HG03135 (cell line): Measurements from ENCODE around the gene KCNIP3.
"Not testable (repeated sequence)": the region's sequence is repeated elsewhere in the genome, so short reads cannot be mapped to it uniquely, and the experiment has no call there.

ENCODE experiments used
- ATAC-seq: cut with Tn5 transposase; IDR thresholded peaks from one replicate; pipeline ENCODE4 v1.9.1; 2021; ENCODE audit warnings: mild to moderate bottlenecking, moderate library complexity; ENCODE audit not compliant: unreplicated experiment

KCNIP3 gene

GRCh38 chr2:95356821-95357700, 59.9 kb downstream of the KCNIP3 start:
- no peak for ATAC-seq

GRCh38 chr2:95357717-95358280, 60.7 kb downstream of the KCNIP3 start:
- no peak for ATAC-seq

DNA sequence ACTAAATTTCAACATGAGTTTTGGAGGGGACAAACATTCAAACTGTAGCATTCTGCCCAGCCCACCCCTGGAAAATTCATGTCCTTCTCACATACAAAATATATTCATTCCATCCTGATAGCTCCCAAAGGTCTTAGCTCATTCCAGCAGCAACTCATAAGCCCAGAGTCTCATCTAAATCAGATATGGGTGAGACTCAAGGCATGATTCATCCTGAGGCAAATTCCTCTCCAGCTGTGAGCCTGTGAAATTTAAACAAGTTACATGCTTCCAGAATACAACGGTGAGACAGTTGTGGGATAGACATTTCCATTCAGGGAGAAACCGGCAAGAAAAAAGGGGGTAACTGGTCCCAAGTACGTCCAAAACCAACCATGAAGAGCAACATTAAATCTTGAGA, 61.9 kb downstream of the KCNIP3 start:
- no peak for ATAC-seq

DNA sequence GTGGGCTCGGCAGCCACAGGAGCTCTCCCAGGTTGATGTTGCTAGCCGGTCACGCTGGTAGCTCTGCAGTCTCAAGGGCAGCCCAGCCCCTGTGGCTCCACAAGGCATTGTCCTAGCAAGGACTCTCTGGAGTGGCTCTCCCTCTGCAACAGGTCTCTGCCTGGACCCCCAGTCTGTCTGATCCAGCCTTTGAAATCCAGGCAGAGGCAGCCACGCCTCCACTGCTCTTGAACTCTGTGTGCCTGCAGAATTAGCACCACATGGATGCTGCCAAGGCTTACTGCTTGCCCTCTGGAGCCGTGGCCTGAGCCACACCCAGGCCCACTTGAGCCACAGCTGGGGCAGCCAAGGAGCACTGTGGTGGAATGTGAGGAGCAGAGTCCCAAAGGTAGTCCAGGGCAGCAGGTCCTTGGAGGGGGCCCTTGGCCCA, 62.4 kb downstream of the KCNIP3 start:
- ATAC-seq, result no peak

- ATAC-seq, result no peak
Observed at GRCh38 chr2:95361216-95361980, 64.3 kb downstream of the KCNIP3 start.

DNA sequence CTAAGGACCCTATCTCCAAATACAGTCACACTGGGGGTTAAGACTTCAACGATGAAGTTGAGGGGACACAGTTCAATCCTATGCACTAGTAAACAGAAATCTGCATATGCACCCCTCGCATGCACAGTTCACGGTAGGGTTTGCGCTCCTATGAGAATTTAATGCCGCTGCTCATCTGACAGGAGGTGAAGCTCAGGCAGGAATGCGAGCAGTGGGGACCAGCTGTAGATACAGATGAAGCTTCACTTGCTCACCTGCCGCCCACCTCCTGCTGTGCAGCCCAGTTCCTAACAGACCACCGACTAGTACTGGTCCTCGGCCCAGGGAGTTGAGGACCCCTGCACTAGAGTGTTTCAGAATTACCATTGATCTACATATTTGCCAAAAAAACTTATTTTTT, 65.3 kb downstream of the KCNIP3 start:
- no peak for ATAC-seq

DNA sequence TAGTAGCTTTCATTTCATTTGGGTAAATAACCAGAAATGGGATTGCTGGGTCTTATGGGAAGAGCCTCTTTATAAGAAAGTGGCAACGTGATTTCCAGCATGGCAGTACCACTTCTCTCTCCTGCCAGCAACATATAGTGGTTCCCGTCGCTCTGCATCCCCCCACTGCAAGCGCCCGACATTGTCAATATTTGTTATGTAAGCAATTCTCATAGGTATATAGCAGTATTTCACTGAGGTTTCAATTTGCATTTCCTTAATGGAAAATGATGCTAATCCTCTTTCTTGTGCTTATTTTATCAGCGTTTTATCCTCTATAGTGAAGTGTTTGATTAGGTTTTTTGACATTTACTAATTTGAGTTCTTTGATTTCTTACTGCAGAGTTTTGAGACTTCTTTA, 69.4 kb downstream of the KCNIP3 start:
- ATAC-seq, result no peak

DNA sequence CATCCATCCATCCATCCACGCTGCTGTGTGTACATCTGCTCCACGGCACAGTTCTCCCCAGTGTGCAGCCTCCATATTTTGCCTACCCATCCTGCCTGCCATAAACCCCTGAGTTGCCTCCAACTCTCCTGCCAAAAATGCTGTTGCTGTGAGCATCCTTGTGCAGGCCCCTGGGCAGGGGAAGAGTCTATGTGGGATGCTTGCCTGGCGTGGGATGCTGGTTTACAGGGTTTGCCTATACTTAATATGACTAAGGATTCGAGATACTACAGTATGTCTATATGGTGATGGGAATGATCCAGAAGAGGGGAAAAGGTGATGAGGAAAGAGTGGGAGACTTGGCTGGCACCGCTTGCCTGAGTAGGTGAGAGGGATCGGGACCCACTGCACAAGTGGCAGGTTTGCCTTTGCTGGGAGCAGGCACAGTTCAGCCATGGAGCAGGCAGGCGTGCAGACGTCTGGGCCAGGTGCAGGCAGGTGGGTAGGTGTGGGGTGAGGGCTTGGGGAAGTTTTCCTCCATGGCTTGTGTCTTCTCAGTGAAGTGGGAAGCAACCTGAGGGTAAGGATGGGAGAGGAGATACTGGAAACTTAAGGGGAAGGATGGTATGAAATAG, 75.2 kb downstream of the KCNIP3 start:
- ATAC-seq, result no peak

- ATAC-seq, result no peak
Observed at GRCh38 chr2:95372845-95373244, 75.7 kb downstream of the KCNIP3 start.

- ATAC-seq, result no peak
Observed at GRCh38 chr2:95374029-95374428, 76.9 kb downstream of the KCNIP3 start.

GRCh38 chr2:95374451-95374920, 77.3 kb downstream of the KCNIP3 start:
- ATAC-seq, result no peak

DNA sequence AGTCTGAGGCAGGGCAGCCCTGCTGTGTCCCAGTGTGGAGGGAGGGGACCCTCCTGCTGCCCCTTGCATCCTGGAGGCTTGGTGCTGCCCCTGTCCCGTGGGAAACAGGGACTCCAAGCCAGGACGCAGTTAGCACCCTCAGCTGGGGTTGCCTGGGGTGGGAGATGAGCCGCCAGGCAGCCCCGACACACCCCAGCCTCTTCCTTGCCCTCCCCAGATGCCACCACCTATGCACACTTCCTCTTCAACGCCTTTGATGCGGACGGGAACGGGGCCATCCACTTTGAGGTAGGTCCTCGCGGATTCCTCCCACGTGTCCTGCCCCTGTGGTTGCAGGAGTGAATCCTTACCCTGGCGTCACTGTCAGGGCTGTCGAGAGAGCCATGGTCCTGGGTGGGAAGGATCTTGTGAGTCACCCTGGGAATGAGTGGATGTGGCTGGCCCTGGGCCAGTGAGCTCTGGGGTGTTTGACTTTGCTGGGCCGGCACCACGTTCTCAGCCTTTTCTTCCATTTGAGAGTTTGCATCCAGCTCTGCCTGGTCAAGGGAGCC, 77.8 kb downstream of the KCNIP3 start:
- ATAC-seq, result no peak

DNA sequence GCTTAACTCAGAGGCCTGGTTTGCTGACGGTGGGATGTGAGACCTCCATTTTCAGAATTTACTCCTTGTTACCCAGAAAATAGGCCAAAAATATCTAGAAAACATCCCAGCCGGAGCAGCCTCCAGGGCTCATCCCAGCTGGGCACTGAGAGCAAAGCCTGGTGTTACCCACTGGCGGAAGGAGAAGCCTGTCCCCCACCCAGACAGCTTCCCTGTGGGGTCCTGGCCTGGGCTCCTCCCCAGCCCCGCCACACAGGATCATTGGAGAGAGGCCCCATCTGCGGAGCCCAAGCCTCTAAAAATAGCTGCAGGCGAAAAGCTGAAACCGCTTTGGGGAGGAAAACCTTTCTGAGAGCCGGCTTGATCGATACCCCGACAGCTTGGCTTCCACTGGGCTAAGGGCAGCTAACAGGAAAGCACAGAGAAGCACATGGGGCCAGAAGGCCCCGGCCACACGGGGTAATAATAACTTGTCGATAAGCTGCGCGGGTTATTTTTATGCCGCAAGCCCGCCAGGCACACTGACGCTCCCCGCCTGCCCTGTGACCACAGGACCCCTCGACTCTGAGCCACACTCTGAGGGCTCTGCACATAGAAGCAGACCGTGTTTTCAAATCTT, 78.5 kb downstream of the KCNIP3 start:
- no peak for ATAC-seq

DNA sequence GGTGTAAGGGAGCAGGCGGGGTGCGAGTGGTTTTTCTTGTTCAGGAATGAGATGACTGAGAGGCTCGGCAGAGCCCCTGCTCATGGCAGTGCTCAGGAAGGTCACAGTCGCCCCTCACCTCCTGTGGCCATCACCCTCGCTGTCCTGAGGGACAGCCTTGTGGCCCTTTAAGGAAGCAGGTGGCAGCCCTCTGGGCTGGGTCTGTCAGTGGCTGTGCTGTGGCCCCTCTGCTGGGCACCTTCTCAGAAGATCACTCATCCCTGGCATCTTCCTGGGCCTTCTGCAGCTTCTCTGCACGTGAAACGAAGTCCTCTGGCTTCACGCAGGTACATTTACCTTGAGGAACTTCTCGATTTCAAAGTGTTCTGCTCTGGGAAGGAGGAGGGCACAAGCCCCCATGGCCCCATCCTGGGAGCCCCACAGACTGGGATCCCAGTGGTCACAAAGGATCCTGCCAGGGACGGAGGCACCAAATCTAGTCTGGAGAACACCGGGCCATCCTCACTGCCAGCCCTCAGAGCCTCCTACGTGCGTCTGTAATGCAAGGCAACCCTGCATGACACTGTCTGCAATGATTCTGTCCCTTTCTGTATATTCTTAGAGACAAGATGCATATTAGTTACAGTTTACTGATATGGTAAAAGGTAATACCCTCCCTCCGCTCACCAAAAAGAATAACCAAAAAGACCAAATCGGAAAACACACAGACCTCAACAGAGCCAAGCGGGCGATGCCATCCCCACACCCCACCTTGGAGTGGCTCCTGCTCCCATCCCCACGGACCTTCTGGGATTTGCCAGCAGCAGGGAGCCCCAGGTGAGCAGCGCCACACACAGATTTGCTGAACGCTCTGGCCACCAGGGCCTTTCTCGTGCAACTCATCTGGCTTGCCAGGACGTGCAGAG, 79.4 kb downstream of the KCNIP3 start:
- ATAC-seq, result no peak

DNA sequence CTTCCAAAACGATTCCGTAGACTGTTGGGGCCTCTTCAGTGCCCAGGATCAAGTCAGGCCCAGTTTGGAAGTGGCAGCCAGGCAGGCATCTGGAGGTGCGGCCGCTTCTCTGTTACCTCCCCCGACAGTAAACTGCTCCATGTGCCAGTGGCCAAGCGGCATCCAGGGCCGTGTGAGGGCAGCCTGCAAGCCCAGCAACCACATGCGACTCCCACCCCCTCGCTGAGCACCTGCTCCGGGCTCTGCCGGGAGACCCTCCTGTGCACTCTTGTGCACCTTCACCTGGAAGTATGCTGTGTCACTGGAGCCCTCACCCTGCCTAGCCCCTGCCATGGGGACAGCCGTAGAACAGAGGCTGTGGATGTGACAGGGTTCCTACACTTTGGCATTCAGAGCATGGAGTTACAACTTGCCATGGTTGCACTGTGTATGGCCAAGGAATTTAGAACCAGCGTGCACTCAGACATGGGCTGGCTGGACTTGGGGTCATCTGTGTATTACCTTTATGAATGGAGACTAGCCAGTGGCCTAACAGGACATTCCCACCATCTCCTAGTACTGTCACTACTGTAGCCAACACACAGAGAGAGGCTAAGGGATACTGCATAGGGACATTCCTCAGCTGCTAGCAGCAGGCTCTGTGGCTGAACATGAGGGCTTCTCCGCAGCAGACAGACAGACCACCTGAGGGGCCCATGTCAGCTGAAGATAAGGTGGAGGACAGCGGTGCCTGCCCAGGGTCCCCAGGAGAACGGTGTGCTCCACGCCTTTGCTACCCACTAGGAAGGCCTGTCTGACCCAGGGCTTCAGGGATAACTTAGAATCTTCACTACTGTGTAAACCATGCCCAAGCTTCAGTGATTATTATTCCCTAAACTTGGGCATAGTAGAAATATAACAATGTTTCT, 80.3 kb downstream of the KCNIP3 start:
- ATAC-seq, result no peak

DNA sequence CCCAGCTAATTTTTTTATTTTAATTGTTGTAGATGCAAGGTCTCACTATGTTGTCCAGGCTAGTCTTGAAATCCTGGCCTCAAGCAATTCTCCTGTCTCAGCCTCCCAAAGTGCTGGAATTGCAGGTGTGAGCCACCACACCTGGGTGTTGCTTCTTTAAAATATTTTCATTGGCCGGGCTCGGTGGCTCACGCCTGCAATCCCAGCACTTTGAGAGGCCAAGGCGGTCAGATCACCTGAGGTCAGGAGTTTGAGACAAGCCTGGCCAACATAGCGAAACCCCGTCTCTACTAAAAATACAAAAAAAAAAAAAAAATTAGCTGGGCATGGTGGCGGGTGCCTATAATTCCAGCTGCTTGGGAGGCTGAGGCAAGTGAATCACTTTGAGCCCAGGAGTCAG, 81.1 kb downstream of the KCNIP3 start:
- not testable (repeated sequence) for ATAC-seq

DNA sequence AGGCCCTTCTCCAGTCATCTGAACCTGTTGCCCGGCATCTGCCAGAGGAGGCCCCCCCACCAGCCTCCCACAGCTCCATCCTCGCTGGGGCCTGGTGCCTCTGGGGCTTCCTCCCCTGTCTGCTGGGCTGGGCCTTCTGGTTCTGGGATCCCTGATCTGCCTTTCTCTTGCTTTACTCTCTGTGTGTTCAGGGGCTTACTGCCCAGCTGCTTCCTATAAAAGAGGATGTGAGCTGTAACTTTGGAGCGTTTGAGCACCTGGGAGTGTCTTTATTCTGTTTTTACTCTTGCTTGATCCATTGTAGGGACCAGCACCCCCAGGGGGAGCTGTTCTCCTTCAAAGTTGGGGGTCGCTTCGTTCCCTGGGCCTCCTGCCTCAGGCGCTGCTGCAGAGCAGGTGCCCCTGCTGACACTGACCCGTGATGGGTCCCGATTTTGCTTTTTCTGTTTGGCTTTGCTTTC, 82.3 kb downstream of the KCNIP3 start:
- no peak for ATAC-seq

GRCh38 chr2:95380280-95380679, 83.1 kb downstream of the KCNIP3 start:
- ATAC-seq, result no peak
